HG03442 (cell line): ENCODE results near the gene TSPAN9.

ENCODE experiments used
- ATAC-seq: cut with Tn5 transposase; IDR thresholded peaks from one replicate; pipeline ENCODE4 v1.9.1; 2021; ENCODE audit warnings: mild to moderate bottlenecking, moderate library complexity; ENCODE audit not compliant: unreplicated experiment

TSPAN9 gene

DNA sequence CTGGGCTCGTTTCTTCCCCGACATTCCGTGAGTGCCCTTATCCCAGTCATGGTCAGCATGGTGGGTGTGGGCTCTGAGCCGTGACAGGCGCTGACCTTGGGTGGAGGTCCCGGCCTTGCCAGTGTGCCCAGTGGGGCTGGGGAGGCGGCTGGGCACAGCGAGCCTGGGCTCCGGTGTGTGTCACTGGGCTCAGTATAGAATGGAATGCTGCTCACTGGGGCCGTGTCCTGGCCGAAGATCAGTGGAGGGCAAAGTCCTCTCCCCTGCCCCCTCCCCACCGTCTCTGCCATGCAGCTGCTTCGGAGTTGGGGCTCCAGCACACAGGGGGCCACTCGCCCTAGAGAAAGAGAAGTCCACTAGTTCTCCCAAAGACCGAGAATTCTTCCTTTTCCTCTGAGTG lies 164.4 kb downstream of the TSPAN9 start:
- ATAC-seq = no peak

DNA sequence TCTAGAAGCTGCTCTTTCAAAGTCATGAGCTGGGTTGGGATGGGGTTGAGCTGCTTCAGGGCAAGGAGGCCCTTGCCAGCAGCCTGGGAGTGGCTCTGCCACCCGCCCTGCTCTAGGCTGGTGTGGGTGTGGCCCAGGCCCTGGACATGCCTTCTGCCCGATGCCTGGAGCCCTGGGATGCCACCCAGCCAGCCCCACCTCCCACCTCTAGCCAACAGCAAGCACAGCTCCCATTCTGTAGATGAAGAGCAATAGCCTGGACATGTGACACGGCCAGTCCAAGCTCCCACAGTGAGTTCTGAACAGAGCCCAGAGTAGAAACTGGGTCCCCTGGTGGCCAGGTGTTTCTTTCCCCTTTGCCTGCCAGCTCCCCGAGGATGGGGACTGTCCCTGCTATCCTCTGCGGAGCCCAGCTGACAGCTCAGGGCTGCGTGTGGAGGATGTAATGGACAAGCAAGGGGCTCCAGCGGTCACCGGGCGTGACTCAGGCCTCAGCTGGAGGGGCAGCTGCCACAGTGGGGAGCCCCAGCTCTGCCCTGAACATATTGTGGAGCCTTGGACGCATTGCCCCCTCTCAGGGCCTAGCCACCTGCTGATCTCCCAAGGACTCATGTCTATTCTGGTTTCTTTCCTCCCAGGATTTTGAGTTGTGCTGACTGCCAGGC lies 165.2 kb downstream of the TSPAN9 start:
- ATAC-seq = no peak

DNA sequence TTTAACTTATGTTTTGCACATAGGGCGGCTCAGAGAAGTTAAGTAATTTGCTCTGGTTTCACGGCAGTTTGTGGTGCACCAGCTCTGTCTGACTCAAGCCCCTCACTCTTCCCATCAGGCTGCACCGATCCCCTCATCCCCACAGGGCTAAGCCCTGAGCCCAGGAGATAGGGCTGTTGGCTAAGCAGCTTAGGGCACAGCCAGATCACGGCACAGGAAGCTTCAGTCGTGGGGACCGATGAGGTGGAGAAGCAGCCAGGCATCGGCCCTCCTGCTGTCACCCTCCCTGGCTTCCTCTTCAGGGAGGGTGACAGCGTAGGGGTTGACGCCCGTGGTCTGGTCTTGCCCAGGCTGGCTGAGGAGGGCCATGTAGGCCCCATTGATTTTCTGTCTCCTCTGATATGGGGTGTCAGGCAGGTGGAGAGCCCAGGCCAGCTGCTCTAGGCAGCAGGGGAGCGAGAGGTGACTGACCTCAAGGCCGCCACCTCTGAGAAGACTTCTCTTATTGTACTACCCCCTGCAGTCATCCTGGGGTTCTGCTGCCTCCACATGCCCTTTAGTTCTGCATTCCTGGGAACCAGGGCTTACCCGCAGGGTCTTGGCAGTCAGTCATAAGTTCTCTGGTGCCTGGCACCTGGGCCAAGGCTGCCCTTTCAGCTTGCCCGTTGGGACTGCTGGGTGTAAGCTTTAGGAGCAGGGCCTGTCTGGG lies 166.4 kb downstream of the TSPAN9 start:
- no peak for ATAC-seq

DNA sequence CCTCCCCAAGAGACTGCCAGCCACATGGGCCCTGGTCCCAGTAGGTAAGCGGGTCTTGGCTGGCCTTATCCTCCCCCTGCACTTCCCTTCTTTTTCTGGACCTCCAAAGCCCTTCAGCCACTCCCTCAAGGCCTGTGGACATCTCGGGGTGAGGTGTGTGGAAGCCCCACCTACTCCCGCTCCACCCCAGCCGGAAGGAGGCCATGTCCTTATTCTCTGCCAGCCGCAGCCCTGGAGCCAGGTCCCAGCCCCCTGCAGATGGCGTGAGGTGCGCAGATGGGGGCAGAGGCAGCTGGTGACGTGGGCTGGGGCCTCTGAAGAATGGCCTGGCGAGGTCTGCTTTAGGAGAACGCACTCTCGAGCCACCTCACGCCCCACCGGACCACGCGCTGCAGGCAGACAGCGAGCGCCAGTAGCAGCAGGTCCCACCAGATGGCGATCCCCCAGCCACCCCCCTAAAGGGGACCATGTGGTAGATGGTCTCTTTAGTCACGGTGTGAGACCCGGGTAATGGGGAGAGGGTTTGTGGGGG lies 167.1 kb downstream of the TSPAN9 start:
- ATAC-seq = no peak

DNA sequence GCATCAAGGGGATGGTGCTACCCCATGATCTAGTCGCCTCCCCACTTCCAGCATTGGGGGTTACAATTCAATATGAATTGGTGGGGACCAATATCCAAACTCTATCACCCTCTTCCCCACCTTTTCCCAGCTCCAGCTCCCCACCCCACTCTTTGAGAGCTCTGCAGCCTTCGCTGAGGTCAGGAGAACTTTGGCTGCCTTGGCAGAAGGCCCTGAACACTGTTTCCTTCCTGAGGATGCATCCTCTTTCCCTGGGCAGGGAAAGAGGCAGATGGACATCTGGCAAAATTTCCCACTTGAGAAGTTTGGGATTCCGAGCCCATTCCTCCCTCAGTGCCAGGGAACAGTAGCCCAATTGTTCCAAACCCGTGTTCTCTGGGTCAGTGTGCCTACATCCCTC lies 169.1 kb downstream of the TSPAN9 start:
- no peak for ATAC-seq

DNA sequence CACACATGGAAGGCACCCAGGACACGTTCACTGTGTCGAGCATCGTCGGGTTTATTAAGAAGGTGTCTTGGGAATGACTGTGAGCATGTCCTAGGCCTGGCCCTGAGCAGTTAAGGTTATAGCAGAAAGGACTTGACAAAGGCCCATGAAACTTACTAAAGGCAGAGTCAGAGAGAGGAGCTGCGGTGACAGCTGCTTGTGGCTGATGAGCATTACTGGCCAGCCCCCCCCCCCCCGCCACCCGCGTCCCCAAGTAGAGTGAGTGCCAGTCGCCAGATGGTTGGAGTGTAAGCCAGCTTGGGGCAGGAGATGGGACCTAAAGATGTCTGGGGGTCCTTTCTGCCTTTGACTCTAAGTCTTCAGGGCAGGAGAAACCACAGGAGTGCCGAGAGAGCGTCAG lies 169.9 kb downstream of the TSPAN9 start:
- no peak for ATAC-seq

DNA sequence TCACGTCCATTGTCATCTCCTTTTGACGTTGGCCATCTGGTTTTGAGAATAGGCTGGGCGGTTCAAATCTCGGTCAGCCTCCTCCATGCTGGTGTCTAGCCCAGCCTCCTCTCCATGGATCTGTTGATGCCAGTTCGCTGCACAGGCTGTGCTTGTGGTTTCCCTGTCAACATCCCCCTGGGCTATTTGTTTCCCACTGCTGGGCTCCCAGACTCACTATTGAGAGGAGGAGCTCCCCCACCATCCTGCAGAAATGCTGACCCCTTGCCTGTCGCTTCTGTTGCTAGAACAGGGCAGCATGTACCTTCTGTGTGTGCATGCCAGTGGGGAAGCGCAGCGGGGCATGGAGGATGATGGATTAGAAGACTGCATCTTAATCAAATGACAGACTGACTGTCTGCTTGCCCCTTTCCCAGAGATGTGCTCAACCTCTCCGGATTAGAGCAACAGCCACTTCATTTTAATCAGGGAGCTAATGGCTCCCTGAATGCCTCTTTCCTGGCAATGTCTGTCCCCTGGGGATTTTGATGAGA lies 170.5 kb downstream of the TSPAN9 start:
- no peak for ATAC-seq

DNA sequence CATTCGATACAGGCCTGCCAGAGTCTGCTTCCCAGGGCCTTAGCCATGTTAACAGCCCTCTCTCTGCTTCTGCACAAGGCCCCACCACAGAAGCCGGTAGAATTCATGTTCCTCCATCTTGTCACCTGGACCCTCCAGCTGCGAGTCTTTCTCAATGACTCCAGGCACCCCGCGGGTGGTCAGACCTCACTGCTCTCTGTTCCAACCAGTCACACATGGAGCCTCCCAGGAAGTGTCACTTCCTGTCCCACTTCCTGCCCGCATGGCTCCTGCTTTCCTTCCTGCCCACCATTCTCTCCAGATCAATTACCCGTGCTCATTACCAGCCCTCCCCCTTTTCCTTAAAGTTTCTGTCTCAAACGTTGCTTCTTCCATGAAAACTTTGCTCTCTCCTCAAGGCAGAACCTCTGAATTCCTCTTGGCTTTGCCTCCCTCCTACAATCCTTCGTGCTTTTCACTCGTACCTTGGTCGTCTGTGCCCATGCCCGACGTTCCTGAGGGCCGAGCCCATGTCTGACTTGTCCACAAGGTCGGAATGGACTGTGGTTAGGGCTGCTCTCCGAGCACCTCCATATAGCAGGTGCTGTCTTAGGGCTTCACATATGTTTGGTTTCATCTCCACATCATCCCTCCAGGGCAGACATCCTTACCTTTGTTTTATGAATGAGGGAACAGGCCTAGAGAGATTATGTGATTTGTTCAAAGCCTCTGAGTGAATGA lies 172.1 kb downstream of the TSPAN9 start:
- ATAC-seq = no peak

DNA sequence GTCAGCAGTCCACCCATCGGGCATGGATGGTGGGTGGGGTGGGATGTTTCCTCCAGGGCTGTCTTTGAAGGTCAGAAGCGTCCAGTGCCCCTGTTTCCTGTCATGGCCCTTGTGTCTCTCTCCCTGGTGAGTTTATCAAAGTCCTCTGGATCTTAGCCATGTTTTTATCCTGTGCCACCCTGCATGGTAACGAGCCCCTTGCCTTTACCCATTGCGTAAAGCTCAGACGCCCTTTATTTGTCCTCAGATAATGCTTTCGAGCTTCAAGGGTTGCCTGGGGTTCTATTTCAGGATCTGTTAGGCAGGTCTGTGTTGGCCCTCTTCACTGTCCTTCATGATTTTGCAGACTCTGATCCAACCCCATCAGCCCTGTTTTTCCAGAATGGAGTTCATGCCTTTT lies 172.9 kb downstream of the TSPAN9 start:
- ATAC-seq = no peak

DNA sequence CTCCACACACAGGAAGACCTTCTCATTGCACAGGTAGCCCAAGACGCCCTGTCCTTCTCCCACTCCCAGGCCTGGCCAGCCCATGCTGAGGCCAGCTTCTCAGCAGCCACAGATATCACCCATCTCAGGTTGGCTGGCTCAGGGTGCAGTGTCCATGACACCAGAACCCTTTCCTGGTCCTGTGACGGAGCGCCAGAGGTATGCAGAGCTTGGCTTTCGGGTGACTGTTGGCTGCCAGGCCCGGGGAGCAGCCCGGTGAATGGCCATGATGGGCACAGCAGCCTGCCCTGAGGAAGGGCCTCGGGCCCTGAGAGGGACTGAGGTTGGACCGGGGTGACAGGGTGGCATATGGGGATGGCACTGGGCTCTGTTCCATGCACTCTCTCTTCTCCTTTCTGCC lies 173.4 kb downstream of the TSPAN9 start:
- no peak for ATAC-seq

DNA sequence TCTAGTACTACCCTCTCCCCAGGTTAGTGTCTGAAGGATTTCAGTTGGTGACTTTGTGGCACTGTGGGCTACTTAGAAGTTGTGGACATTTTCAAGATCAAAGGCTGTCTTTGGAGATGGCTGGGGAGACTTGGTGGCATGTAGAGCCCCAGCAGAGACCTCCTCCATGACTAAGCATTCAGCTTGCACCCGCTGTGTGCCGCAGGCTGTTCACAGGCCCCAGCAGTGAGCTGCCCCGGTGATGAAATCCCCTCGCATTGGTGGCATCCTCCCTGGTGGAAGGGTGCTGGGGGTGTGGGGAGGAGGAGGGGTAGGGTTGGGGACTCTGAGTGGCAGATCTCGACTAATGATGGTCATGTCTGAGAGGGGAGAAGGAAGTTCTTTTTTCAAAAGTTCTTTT lies 173.9 kb downstream of the TSPAN9 start:
- no peak for ATAC-seq

DNA sequence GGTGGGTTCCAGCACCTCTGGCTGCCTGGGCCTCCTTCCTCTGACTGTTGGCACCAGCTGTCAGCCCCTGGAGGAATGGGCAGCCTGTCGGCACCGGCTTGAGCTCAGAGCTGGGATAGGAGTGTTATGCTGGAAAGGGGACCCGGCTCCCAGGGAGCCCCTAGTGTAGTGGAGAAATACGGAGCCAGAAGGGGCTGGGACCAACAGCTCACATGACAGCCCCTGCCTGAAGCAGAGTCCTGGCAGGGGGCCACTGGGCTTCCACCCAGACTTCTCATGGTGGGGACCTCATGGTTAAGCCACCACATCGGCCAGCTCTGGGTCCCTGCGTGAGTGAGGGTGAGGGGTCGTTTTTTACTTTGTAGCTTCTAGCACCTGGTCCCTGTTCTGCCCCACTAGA lies 174.5 kb downstream of the TSPAN9 start:
- ATAC-seq = no peak

DNA sequence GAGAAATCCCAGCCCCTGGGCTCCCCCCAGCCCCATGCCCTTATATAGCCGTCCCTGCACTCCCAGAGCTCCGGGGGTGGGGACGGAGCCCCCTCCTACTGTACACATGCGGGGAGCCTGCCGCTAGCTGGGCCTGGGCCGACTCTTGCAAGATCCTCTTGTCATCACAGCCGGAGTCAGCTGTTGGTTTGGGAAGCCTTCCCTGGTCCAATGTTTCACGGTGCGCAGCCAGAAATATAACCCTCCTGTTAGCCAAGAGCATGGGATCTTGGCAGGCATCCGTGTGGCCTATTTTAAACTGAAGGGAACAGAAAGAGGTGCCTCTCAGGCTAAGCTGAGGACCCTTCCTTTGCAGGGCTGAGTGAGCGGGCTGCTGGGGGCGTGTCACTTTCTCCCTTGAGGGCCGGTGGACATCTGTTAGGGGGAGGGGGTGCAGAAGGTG lies 175.3 kb downstream of the TSPAN9 start:
- ATAC-seq = no peak

DNA sequence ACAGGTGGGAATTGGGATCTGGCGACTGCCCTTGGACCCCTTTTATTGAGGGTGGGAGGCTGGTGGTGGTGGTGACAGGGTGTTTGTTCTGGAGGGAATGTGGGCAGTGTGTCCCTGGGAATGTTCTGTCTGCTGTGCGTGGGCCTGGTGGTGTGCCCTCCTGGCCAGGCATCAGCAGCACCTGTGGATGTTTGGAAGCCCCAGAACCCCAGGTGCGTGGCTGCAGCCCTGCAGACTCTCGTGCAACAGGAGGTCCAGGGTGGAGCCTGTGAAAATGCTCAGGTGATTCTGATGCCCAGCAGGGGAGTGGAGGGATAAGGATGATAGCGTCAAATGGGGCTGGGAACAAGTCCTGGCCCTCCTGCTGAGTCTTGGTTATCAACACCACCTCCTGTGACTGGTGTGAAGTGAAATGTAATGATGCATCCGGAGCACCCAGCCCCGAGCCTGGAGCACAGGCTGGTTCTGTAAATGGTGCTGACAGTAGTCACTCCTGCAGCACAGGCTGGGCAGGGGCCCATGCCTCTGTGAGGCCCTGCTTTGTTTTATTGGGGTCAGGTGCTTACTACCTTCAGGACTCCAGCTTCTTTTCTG lies 176.6 kb downstream of the TSPAN9 start:
- no peak for ATAC-seq

DNA sequence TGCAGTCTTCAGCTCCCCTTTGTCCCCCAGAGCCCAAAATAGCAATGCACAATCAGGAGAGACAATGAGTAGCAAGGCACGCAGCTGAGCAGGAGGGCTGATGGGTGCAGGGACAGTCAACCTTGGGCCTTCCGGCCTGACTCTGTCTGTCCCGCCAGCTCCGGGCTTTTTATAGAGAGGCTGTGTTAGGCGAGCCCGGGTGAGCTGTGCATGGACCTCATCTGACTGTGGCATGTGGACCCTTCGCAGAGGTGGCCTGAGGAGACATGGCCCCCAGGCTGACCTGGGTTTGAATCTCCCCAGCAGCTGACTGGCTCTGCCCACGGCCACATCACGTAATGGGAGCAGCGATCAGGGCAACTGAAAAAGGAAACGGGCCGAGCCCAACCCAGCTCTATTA lies 177.9 kb downstream of the TSPAN9 start:
- no peak for ATAC-seq

DNA sequence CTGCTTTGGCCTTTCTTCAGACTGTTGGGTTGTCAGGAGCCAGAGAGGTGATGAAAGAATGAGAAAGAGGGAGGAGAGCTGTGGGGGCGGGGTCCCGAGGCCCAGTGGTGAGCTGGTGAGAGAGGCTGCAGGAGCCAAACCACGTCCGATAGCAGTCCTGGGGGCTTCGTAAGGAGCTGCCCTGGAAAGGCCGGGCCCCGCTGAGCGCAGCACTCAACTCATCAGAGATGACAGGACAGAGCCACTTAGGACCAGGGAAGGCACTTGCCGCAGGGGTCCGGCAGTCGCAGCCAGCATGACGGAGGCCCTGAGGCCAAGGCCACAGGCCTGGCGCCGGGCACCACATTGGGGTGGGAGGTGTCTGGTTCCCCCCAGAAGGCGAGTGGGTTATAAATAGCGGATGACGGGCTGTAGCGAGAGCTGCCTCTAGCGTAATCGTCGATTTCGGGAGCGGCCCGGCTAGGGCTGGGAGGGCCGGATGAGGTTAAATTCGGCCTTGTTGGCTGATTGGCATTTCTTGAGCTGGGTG lies 179.0 kb downstream of the TSPAN9 start:
- ATAC-seq = no peak

DNA sequence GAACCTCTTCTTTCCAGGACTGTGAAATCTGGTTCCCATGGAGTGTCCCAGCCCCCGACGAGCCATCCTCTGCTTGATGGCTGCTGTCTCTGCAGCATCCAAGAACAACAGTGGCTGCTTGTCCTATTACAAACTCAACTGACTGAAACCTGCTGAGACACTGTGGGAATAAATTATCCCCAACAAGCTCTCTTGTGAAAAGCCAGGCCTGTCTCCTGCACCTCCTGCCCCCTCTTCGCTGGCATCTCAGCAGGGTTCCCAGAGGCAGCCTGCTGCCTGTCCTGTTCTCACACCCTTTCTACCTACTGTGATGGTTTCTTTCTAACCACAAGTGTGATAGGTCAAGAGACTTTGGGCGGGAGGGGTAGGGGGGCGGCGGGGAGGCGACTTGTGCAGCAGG lies 180.2 kb downstream of the TSPAN9 start:
- no peak for ATAC-seq

DNA sequence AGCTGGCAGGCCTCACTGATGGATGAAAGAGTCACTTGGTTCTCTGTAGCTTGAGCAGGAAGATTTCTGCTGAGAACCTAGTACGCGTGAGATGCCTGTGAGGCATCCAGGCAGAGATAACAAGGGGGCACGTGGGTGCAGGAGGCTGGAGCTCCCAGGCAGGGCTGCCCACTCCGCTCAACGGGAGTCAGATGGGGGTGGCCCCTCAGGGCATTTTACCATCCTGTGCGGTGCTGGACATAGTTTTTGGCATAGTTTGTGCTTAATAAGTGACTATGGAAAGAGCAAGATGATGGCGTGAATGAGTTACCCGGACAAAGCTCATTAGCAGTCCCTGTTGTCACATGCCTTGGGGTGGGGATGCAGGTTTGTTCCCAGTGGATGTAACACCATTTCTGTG lies 182.8 kb downstream of the TSPAN9 start:
- no peak for ATAC-seq

DNA sequence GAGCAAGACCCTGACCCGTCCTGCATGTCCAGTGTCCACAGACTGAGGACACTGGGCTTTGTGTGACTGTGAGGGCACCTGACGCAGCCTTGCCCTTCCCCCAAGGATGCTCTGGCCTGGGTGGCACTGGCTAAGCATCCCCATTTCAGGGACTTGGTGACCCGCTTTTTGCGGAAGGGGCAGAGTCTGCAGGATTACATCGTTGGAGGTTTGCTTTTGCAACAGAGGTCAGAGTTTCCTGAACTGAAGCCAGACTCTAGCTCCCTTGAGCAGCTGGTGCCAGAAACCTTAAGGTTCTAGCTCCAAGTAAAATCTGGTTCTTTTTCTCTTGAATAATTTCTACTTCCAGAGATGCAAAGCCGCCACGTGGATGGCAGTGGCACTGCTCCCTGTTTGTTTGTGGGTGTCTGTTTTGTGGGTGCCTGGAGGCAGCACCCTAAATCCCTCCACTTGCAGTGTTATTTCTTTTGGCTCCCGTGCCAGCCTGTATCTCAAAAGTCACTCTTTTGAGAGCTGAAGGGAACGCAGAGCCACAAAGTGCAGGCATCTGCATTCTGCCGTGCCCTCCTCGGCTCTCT lies 184.7 kb downstream of the TSPAN9 start:
- ATAC-seq = no peak

DNA sequence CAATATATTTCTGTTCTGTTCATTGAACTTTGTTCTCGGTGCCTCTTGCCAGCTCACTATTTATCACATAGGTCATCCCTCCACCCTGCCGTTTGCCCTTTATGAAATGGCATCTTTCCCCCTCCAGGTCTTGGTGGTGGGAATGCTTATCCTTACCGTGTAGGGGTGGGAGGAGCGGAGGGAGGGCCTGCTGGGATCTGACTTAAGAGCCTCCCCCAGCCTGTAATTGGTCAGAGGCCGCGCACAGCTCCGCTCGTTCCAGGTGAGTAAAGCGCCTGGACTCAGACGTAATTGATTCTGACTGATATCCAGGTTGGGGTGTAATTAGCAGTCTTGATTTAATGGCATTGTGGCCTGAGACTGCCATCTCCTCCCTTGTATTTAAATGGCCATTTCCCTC lies 185.3 kb downstream of the TSPAN9 start:
- ATAC-seq = no peak

DNA sequence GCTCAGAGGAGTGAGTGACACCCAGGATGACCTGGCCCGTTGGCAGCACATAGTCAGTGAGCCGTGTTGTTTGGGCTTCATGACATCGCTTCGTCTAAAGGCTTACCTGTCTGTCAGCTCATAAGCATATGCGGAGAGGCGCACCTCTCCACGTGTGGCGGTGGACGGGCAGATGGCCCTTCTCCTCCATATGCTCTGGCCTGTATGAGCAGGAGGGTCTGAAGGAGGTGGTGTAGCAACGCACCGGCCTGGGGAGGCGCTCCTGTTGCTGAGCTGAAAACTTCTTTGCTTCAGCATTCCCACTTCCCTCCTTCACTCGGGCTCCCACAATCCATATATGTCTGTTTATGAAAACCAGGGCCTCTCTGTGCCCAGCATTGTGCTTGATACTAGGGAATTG lies 186.1 kb downstream of the TSPAN9 start:
- ATAC-seq = no peak
